Measurements from ENCODE around the gene KCNT2. TPM values are rescaled to one million over a fixed set of nuclear protein-coding genes. Genes with fewer than 3 reads are reported as not detected.

Gene KCNT2
- total RNA-seq, 4 donors from 2014 or later = 6.5 to 25.1 (median 10.0) TPM

- WGBS, 2 donors (ENCODE audit: low coverage in 1 of 2) = 100% methylated on average over 1 of the region's 1 CpG
- no peak overlapping the region for H3K27ac ChIP-seq
- H3K27me3 ChIP-seq = no peaks in the 10 kb centered on the region
- H3K9me3 ChIP-seq = no peaks in the 10 kb centered on the region
- no peak for ATAC-seq
- no peak overlapping the region for H3K4me3 ChIP-seq
- TF ChIP-seq POLR2AphosphoS5 (IDR thresholded peaks at IDR 0.05) = no peak
- no peak for TF ChIP-seq EP300 (IDR thresholded peaks at IDR 0.05)
- no peak for TF ChIP-seq CTCF (IDR thresholded peaks at IDR 0.05)
- no peak for TF ChIP-seq POLR2A (IDR thresholded peaks at IDR 0.05)
- no peaks in the 10 kb centered on the region for H3K36me3 ChIP-seq
- peaks cover 0 to 4% (median 0%) of the 10 kb centered on the region in 3 donors for H3K4me1 ChIP-seq
Observed at GRCh38 chr1:196418772-196419171, 189.5 kb downstream of the KCNT2 start.

GRCh38 chr1:196415978-196416377 is 192.3 kb downstream of the KCNT2 start:
- no peak overlapping the region for H3K27ac ChIP-seq
- no peak for ATAC-seq
- no peak overlapping the region for H3K4me3 ChIP-seq
- 92 to 100% methylated on average over 1 of the region's 1 CpG for WGBS, 2 donors (ENCODE audit: low coverage in 1 of 2)
- TF ChIP-seq EP300 (IDR thresholded peaks at IDR 0.05) (no peak), POLR2A (IDR thresholded peaks at IDR 0.05) (no peak), POLR2AphosphoS5 (IDR thresholded peaks at IDR 0.05) (no peak), CTCF (IDR thresholded peaks at IDR 0.05) (no peak)
- no peaks in the 10 kb centered on the region for H3K4me1 ChIP-seq
- H3K27me3 ChIP-seq = no peaks in the 10 kb centered on the region
- no peaks in the 10 kb centered on the region for H3K36me3 ChIP-seq
- no peaks in the 10 kb centered on the region for H3K9me3 ChIP-seq

- Histone ChIP-seq H3K9me3 (no peaks in the 10 kb centered on the region), H3K27me3 (no peaks in the 10 kb centered on the region), H3K4me3 (no peak overlapping the region), H3K4me1 (peaks cover under 1 to 10% (median 8%) of the 10 kb centered on the region in 3 donors), H3K36me3 (no peaks in the 10 kb centered on the region), H3K27ac (no peak overlapping the region)
- no peak for ATAC-seq
- no peak for TF ChIP-seq CTCF (IDR thresholded peaks at IDR 0.05)
- no peak for TF ChIP-seq POLR2AphosphoS5 (IDR thresholded peaks at IDR 0.05)
- TF ChIP-seq EP300 (IDR thresholded peaks at IDR 0.05) = no peak
- WGBS, 2 donors (ENCODE audit: low coverage in 1 of 2) = 92 to 95% methylated on average over 1 to 2 of the region's 2 CpGs
Observed at GRCh38 chr1:196412326-196412725, 195.9 kb downstream of the KCNT2 start.

- ATAC-seq = no peak
- no peak for TF ChIP-seq EP300 (IDR thresholded peaks at IDR 0.05)
- TF ChIP-seq CTCF (IDR thresholded peaks at IDR 0.05) = no peak
- no peak for TF ChIP-seq POLR2A (IDR thresholded peaks at IDR 0.05)
- no peak for TF ChIP-seq POLR2AphosphoS5 (IDR thresholded peaks at IDR 0.05)
- H3K27ac ChIP-seq = no peak overlapping the region
Observed at GRCh38 chr1:196410768-196411167, 197.5 kb downstream of the KCNT2 start.

GRCh38 chr1:196409586-196409985 is 198.7 kb downstream of the KCNT2 start:
- 79 to 95% methylated on average over 2 of the region's 2 CpGs for WGBS, 2 donors (ENCODE audit: low coverage in 1 of 2)
- Histone ChIP-seq H3K9me3 (no peaks in the 10 kb centered on the region), H3K4me3 (no peak overlapping the region), H3K4me1 (peaks cover 8 to 35% (median 9%) of the 10 kb centered on the region in 3 donors), H3K36me3 (no peaks in the 10 kb centered on the region), H3K27ac (no peak overlapping the region), H3K27me3 (no peaks in the 10 kb centered on the region)
- no peak for ATAC-seq
- TF ChIP-seq CTCF (IDR thresholded peaks at IDR 0.05) (no peak), POLR2A (IDR thresholded peaks at IDR 0.05) (no peak), EP300 (IDR thresholded peaks at IDR 0.05) (no peak), POLR2AphosphoS5 (IDR thresholded peaks at IDR 0.05) (no peak)

More at GRCh38 chr1:196410768-196411167, 197.5 kb downstream of the KCNT2 start:
- H3K4me1 ChIP-seq = peaks cover 8 to 23% (median 9%) of the 10 kb centered on the region in 3 donors
- no peaks in the 10 kb centered on the region for H3K36me3 ChIP-seq
- H3K27me3 ChIP-seq = no peaks in the 10 kb centered on the region
- no peaks in the 10 kb centered on the region for H3K9me3 ChIP-seq
- no peak overlapping the region for H3K4me3 ChIP-seq

All from gastroesophageal sphincter (tissue), 4 donors.